Measurements from ENCODE around the gene GP1BB.

Gene GP1BB

DNA sequence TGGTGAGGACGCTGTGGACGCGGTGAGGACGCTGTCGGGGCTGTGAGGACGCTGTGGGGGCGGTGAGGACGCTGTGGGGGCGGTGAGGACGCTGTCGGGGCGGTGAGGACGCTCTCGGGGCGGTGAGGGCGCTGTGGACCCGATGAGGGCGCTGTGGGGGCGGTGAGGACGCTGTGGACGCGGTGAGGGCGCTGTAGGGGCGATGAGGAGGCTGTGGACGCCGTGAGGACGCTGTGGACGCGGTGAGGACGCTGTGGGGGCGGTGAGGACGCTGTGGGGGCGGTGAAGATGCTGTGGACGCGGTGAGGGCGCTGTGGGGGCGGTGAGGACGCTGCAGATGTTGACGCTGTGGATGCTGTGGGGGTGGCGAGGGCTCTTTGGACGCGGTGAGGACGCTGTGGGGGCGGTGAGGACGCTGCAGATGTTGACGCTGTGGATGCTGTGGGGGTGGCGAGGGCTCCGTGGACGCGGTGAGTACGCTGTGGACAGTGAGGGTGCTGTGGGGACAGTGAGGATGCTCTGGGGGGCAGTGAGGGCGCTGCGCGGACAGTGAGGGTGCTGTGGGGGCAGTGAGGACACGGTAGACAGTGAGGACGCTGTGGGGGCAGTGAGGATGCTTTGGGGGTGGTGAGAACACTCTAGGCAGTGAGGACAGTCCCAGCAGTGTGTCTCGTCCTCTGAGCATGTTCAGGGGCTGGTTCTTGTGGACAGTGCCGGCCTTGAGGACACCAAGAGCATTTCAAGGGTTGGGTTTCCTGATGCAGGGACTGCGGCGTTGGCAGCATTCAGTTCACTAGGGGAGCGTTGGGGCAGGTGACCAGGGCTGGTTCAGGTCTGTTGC lies 4.2 kb downstream of the GP1BB start:
- no peak for DNase-seq (ENCODE audit: low spot score)

DNA sequence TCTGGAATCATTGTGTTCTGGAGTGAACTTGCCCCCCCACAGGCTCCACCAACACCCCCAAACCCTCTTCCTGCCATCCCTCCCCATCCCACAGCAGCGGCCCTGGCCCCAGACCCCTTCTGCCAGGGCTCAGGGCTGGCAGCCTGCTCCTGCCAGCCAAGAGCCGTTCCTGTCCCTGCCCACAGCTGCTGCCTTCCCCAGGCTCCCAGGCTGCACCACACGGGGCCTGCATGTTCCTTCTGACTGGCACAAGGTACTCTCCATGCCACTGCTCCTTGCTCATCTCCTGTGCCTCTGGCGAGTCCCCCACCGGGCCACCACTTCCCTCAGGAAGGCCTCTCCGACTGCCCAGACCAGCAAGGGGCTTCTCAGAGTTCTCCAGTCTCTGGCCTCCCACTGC lies 4.9 kb downstream of the GP1BB start:
- no peak for DNase-seq (ENCODE audit: low spot score)

DNA sequence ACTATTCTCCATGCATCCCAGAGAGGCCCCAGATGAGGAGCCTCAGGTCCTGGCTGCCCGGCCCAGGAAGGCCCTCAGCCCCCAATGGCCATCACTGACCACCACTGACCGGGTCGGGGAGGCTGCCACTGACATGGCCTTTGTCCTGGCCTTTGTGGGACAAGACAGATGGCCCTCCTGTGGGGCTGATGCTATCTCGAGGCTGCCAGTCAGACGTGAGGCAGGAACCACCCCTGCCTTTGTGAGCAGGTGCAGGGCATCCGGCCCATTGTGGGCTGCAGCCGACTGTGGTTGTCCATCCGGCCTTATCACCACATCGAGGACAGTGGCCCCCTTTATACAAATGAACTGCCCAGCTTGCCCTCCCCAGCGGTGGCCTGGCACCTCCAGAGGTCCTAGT lies 5.5 kb downstream of the GP1BB start:
- no peak for DNase-seq (ENCODE audit: low spot score)

DNA sequence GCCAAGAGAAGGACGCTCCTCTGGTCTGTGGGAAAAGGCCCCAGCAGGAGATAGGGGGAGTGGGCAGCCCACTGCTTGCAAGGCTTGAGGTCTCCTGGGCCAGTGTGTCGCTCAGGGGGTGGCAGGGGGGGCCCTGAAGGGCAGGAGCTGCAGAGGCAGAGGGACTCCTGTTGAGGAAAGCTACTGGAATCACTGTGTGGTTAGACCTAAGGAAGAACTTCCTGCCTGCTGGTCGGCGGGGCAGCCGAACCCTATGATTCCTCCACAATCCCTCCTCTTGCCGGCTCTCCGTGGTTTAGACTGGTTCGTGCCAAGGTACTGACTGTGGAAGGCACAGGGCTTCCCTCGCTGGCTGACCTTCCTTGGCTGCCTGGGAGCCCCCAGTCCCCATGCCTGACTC lies 6.2 kb downstream of the GP1BB start:
- no peak for DNase-seq (ENCODE audit: low spot score)

DNA sequence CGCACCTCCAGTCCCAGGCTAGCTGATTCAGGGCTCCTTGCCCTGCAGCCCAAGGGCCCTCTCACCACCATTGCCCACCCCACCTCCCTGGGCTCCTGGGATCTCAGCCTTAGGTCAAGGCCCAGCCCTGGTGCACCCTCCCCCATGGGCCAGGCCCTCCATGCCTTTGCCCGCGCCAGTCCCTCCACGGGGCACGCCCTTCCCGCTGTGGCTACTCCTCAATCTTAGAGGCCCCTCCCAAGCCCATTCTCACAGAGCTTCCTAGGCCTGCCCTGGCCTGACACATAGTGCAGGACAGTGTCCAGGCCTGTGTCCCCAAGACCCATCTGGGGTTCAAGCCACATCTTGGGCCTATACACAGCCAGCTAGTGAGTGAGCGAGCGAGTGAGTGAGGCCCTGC lies 6.9 kb downstream of the GP1BB start:
- DNase-seq (ENCODE audit: low spot score), result no peak

DNA sequence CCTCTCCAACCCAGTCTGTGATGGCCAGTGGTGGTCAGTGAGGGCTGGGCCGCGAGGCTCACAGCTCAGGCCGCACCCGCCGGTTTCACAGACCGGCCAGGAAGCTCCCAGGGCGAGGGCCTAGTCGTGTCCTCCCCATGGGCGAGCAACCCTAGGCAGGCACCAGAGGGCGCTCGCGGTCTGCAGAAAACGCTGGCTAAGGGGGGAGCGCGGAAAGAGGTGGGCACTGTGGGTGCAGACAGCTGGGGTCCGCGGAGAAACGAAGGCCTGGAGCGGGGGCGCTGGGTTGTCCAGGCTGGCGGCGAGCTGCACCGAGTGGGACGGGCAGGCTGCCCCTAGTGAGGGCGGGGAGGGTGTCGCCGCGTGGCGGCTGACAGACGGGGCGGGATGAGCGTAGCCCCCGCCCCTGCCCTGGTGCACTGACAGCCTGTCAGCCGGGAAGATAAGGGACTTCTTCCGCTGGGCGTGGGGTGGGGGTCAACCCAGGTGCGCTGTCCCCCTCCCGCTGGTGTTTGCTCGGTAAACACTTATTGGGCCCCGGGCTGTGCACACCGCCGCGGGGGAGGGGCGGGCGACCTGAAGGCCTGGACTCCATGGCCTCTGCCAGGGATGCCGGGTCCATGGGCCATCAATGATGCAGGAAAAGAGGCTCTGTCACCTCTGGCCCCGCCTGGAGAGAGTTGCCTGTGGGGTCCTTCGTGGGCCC lies 7.5 kb downstream of the GP1BB start:
- peak; percentile 92 for DNase-seq (ENCODE audit: low spot score)

DNA sequence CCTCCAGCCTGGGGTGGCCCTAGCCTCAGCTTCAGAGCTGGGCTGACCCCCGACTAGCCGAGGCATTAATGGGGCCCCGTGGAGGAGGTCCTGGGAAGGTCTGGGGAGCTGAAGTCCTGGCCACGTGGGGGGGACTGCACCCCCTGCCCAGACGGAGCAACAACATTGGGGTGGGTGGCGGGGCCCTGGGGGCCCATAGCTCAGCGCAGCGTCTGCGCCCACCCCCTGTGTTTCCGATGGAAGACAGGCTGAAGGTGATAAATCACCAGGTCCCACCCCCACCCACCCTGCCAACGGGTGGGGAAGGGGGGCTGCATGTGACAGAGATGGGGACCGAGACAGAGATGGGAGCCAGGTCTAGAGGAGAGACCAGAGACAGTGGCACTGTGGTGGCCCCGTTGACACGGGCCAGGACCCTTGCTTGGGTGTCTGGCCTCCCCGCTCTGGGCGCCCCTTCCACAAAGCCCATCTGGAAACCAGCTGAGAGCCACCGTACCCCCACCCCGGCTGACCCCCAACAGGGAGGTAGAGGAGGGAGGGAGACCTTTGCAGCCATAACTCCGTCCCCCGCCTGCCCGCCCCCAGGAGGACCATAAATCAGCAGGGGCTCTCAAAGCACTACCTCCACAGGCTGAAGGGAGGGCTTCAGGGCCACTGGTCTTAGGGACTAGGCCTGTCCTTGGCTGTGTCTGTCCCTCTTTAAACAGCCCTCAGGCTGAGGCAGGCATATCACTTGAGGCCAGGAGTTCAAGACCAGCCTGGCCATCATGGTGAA lies 8.2 kb downstream of the GP1BB start:
- no peak for DNase-seq (ENCODE audit: low spot score)

DNA sequence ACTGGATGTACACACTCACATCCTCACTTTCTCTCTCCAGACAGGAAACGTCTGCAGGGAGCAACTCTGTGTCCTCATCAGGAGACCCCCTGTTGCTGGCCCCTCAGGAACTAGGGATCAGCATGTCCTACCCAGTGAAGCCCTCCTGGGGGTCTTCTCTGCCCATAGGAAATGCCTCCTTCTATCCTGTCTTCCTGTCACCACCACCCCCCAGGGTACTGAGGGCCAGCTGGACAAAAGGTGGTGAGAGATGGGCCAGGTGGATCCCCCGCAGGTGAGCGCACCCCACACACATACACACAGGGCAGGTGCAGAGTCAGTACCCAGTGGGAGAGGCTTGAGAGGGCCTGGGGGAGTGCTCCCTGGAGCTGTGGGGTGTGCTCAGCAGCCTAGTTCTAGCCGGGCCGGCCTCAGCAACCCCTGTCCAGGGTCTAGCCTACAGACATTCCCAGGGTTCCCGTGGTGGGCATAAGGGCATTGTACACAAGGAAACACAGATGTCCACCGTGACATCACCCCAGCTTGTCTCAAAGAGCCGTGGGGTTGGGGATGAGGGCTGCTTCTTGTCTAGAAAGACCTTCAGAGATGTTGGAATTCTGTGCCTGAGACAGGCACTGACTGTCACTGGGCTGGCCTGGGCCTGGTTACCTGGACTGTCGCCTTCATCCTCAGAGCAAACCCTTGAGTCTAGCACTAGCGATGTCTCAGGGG lies 9.2 kb downstream of the GP1BB start:
- no peak for DNase-seq (ENCODE audit: low spot score)

DNA sequence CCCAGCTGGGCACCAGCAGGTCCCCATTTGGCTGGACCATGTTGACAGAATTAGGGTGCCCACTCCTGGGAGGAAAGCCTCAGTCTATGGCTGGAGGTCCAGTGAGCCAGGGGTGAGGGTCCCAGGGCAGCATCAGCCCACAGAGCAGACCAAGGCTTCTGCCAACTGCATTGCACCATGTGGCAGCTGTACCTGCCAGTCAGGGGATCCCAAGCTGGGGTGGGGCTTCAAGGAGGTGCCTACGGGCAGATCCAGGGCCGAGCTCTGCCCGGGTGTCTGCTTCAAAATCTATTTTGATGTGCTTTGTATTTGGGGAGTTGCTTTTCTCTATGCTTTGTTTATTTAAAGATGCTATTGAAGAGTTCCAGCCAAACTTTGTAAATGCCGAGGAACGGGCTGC lies 10.4 kb downstream of the GP1BB start:
- DNase-seq (ENCODE audit: low spot score), result no peak

DNA sequence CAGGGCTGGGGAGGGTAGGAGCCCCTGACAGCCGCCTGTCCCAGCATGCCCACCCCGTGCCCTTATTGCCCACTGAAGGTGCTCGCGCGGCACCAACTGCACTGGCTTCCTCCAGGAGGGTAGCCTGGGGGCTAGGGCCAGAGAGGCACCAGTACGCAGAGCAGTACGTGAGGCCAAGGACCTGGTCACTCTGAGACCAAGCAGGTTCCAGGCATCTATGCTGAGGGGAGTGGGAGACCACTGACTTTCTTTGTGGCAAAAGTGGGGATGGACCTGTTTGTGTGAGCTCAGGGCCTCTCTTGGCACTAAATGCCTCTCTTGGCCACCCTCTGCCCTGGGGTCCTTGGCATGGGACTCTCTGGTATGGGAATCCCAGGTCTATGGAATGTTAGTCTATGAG lies 10.8 kb downstream of the GP1BB start:
- no peak for DNase-seq (ENCODE audit: low spot score)

DNA sequence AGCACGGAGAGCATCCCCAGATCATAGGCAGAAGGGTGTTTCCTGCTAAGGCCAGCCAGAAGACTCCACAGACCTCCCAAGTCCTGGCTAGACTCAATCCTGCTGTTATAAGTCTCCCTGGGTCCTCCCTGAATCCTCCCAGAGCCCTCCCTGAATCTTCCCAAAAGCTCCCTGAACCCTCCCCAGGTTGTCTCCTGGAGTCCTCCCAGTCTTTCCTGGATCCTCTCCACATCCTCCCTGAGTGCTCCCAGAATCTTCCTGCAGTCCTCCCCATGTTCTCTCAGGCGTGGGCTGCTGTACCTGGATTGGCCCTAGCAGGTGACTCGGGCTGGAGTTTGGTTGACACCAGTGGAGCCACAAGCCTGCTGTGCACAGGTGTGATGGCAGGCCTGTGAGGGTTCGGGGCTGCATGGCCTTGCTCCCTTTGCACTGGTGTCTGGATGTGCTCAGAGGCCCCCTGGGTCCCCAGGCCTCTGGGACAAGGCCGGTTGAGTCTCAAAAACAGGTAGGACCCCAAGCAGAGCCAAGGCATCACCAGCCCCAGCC lies 11.6 kb downstream of the GP1BB start:
- DNase-seq (ENCODE audit: low spot score), result no peak

DNA sequence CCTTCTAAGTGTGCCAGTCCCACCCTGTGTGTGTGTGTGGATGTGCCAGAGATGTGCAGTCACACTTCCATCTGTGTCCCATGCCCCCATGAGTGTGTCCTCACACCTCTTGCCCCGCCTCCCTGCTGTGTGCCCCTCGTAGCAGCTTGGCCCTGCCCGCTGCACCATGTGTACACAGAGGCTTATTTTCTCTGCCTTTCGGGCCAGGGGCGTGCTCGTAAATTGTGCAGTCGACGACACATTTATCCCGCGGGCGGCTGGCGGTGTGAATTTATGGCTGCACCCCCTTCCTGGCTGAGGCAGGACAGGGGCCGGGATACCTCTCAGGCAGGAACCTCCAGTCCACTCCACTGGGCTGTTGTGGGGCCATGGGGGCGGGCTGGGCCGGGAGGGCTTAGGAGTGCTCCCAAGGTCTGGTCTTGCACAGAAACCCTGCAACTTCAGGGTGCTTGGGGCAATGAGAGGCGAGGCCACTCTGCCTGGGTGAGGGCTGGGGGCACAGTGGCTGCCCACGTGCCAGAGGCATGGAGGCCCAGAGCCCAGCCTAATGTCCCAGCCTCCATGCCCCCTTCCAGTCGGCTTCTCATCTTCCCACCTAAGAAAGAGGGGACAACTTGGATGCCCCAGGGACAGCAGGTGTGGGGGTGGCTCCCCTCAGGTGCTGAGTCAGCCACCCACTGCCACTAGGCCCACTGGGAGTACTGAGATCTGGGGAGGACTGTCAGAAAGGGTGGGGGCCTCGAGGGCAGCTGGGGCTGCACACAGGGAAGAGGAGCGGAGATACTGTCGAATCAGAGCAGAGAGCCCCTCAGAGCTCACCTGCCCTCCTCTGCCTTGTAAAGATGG lies 12.5 kb downstream of the GP1BB start:
- DNase-seq (ENCODE audit: low spot score), result no peak

DNA sequence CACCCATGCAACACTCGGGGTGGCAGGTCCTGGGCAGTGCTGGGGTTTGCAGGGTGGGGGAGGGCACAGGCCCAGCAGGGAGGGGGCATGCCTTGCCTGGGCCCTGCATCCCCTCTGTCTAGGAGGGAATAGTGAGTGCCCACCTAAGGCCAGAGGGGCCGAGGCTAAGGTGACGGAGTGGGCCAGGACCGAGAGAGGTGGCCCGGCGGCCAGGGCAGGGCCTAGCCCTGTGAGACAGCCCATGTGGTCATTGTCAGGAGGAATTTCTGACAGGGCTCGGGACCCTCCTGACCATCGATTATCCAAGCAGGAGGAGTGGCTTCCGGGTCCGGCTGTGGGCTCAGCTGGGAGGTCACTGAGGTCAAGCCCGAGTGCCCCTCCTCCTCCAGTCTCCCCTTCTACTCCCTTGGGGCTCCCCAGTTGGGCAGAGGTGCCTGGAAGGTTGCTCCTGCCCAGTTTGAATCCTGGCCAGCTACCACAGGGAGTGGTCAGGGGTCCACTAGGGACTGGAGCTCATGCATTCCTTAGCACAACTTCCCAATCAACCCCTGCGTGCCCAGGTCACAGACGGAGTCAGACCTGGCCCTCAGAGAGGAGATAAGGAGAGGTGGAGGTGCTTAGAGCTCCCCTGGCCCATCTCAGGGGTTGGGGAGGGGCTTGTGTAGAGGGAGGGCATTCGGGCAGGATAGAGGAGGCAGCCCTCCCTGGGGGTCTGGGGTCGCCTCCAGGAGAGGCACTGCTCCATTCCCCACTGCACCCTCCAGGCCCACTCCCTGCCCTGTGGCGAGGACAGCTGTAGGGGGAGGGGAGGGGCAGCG lies 14.7 kb downstream of the GP1BB start:
- DNase-seq (ENCODE audit: low spot score), result no peak

DNA sequence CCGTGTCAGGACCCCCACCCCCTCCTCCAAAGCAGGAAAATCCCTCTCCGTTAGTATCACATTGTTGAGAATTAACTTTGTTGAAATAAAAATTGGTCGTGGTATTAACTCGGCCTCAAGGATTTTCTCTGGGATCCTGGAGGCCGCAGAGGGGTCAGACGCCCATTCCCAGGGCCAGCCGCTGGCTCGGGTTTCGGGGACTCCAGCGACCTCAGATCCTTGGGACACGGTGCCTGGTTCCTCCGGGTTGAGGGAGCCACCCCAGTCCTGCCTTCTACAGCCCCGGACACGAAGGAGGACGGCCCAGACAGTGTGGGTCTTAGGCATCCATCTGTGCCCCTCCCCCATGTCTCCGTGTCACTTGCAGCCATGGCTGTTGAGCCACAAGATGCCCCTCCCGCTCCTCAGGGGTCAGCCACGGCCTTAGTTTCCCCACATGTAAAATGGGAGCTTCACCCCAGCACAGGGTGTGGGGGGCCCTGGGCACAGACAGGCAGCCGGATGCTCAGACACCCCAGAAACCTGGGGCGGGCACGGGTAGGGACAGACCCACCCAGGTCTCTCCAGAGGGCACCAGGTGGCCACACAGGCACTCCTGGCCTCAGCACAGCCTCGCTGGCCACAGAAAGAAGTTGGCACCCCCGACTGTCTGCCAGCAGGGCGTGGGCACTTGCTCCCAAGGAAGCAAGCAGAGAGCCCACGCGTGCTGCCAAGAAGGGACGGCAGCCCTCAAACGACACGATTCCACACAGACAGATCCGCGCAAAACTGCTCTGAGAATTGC lies 15.5 kb downstream of the GP1BB start:
- DNase-seq (ENCODE audit: low spot score), result no peak

DNA sequence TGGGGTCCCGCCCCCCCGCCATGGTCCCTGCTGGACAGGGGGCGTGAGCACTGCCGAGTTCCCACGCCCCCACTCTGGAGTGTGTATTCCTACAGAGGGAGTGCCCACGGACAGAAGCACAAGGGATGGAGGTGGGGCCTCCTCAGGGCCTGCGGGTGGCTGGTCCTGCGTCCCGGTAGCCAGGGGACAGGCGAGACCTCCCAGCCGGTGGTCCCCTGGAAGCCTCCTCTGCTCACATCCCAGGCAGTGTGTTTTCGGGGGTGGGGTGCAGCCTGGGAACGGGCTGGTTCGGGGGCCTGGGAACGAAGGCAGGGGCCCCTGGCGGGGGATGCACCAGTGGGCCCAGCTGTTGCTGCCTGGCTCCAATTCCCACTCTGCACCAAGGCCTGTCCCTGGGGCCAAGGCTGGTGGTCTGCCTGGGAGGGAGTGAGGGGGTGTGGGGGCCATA lies 16.1 kb downstream of the GP1BB start:
- no peak for DNase-seq (ENCODE audit: low spot score)

DNA sequence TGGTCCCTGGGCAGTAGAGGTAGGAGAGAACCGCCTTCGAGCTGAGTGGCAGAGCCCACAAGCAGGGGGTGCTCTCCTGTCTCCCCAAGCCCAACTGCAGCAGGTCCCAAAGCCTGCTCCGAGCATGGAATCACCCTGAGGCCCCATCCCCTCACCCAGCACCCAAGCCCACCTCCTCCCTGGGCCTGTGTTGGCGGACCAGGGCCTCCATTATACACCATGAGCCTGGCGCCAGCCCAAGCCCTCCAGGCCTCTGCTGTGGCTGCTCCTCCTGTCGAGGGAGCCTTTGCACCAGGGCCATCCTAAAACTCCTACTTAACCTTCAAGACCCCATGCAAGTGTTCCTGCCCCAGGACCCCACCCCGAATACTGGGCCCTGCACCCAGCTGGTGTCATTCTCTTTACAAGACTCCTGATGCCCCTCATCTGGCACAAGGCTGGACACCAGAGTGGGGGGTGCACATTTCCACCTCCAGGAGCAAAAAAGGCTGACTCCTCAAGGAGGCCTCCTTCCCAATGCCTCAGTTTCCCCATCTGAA lies 16.6 kb downstream of the GP1BB start:
- DNase-seq (ENCODE audit: low spot score), result no peak

DNA sequence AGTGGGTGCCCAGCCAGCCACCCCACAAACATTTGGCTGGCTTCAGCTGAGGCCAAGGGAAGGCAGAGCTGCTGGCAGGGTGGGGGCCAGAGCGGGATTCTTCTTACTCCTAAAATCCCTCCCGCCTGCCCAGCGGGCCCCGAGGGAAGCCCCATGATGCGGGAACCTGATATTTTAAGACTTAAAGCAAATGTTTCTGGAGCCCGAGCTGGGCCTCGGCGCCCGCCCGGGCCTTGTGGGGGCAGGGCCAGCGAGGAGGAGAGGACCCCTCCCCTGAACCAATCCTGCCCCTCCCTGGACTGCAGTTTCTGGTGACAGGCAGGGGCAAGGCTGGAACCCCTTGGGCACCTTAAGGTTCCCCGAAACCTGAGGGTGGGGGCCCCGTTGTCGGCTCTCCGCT lies 17.2 kb downstream of the GP1BB start:
- DNase-seq (ENCODE audit: low spot score), result no peak

DNA sequence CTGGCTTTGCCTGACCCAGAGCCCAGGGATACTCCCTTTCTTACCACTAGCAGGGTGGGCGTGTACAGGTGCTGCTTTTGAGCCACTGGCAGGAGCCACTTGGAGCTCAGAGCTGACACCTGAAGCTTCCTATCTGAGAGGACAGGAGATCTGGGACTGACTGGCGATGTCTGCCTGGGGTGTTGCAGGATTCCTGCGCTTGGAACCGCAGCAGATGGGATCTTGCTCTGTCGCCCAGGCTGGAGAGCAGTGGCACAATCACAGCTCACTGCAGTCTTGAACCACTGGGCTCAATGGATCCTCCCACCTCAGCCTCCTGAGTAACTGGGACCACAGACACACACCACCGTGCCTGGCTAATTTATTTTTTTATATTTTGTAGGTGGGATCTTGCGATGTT lies 17.7 kb downstream of the GP1BB start:
- no peak for DNase-seq (ENCODE audit: low spot score)

All from iPS-NIHi11 (cell line).